HEK293 (cell line): ENCODE results near the gene LRBA.

ENCODE experiments used
- CTCF ChIA-PET: fragments of 350-600 bp; formaldehyde crosslinking; extraction: SDS; loops from one replicate; lab custom pipeline; 2021; ENCODE audit warnings: antibody characterized with exemption; lab: Yijun Ruan, JAX
- POLR2A ChIA-PET: fragments of 300-600 bp; formaldehyde crosslinking; extraction: SDS; loops from one replicate; lab custom pipeline; 2020; ENCODE audit warnings: antibody characterized with exemption, inconsistent platforms; lab: Yijun Ruan, JAX
- H3K27ac ChIP-seq: fragments of 200-500 bp; sonication (Bioruptor generic); 2 replicates; pipeline ENCODE4 v1.5.1; 2014; ENCODE audit warnings: low read depth, low read length, control low read depth, inconsistent platforms; ENCODE audit errors: extremely low read depth
- H3K36me3 ChIP-seq, 2 experiments: fragments of 200-500 bp in 1 of 2; sonication (Bioruptor generic) in 1 of 2; 1 replicate in 1 of 2; 2 replicates in 1 of 2; pipeline ENCODE4 v1.5.1; 2014 to 2017; ENCODE audit warnings: inconsistent platforms in 2 of 2, low read length in 2 of 2; ENCODE audit not compliant: control insufficient read depth in 2 of 2, insufficient read depth in 1 of 2
- H3K4me1 ChIP-seq: fragments of 200-500 bp; sonication (Bioruptor generic); 2 replicates; pipeline ENCODE4 v1.5.1; 2014; ENCODE audit warnings: mild to moderate bottlenecking, low read length, inconsistent platforms; ENCODE audit not compliant: control insufficient read depth, insufficient read depth
- H3K4me3 ChIP-seq: 2 replicates; pipeline ENCODE4 v1.5.1; 2011; ENCODE audit warnings: low read depth, mild to moderate bottlenecking, control low read depth, low read length, moderate library complexity
- H3K9me3 ChIP-seq: fragments of 200-500 bp; sonication (Bioruptor generic); 2 replicates; pipeline ENCODE4 v1.5.1; 2014; ENCODE audit warnings: low read depth, low read length, inconsistent platforms; ENCODE audit not compliant: control insufficient read depth, insufficient read depth
- EGR2 ChIP-seq: fragments of 450-650 bp; formaldehyde crosslinking; IDR thresholded peaks from 2 replicates; pipeline ENCODE4 v1.5.1; 2016; ENCODE audit warnings: low read depth, missing biosample characterization, missing genetic modification characterization
- FEZF1 ChIP-seq: fragments of 450-650 bp; formaldehyde crosslinking; IDR thresholded peaks from 2 replicates; pipeline ENCODE4 v1.5.1; 2016; ENCODE audit warnings: missing biosample characterization, missing genetic modification characterization
- KLF1 ChIP-seq: fragments of 450-650 bp; formaldehyde crosslinking; IDR thresholded peaks from 2 replicates; pipeline ENCODE4 v1.5.1; 2016; ENCODE audit warnings: missing biosample characterization, missing genetic modification characterization
- KLF7 ChIP-seq: fragments of 450-650 bp; formaldehyde crosslinking; IDR thresholded peaks from 2 replicates; pipeline ENCODE4 v1.5.1; 2016; ENCODE audit warnings: missing biosample characterization, missing genetic modification characterization, borderline replicate concordance
- MZF1 ChIP-seq: fragments of 450-650 bp; formaldehyde crosslinking; IDR thresholded peaks from 2 replicates; pipeline ENCODE4 v1.5.1; 2017; ENCODE audit warnings: missing biosample characterization, missing genetic modification characterization, borderline replicate concordance
- RBAK ChIP-seq: fragments of 450-650 bp; formaldehyde crosslinking; IDR thresholded peaks from 2 replicates; pipeline ENCODE4 v1.5.1; 2016; ENCODE audit warnings: missing biosample characterization, missing genetic modification characterization
- SETDB1 ChIP-seq: IDR thresholded peaks from one replicate; pipeline ENCODE4 v1.6.1; 2017; ENCODE audit warnings: mild to moderate bottlenecking, low read length, moderate library complexity, mixed read lengths; ENCODE audit not compliant: insufficient read length
- SP3 ChIP-seq: fragments of 450-650 bp; formaldehyde crosslinking; IDR thresholded peaks from 2 replicates; pipeline ENCODE4 v1.5.1; 2016; ENCODE audit warnings: missing biosample characterization, missing genetic modification characterization
- WT1 ChIP-seq: fragments of 450-650 bp; formaldehyde crosslinking; IDR thresholded peaks from 2 replicates; pipeline ENCODE4 v1.5.1; 2016; ENCODE audit warnings: missing biosample characterization, missing genetic modification characterization
- YY2 ChIP-seq: fragments of 450-650 bp; formaldehyde crosslinking; IDR thresholded peaks from 2 replicates; pipeline ENCODE4 v1.5.1; 2016; ENCODE audit warnings: missing biosample characterization, missing genetic modification characterization
- ZBTB48 ChIP-seq: fragments of 450-650 bp; formaldehyde crosslinking; IDR thresholded peaks from 2 replicates; pipeline ENCODE4 v1.5.1; 2016; ENCODE audit warnings: missing biosample characterization, missing genetic modification characterization
- ZIC2 ChIP-seq: fragments of 450-650 bp; formaldehyde crosslinking; IDR thresholded peaks from 2 replicates; pipeline ENCODE4 v1.5.1; 2016; ENCODE audit warnings: missing biosample characterization, missing genetic modification characterization
- ZNF112 ChIP-seq: fragments of 450-650 bp; formaldehyde crosslinking; IDR thresholded peaks from 2 replicates; pipeline ENCODE4 v1.5.0; 2017; ENCODE audit warnings: missing biosample characterization, missing genetic modification characterization
- ZNF121 ChIP-seq: fragments of 450-650 bp; formaldehyde crosslinking; IDR thresholded peaks from 2 replicates; pipeline ENCODE4 v1.5.1; 2016; ENCODE audit warnings: missing biosample characterization, missing genetic modification characterization
- ZNF146 ChIP-seq: fragments of 450-650 bp; formaldehyde crosslinking; IDR thresholded peaks from 2 replicates; pipeline ENCODE4 v1.5.1; 2016; ENCODE audit warnings: missing biosample characterization, missing genetic modification characterization
- ZNF157 ChIP-seq: fragments of 450-650 bp; formaldehyde crosslinking; IDR thresholded peaks from 2 replicates; pipeline ENCODE4 v1.5.1; 2016; ENCODE audit warnings: missing biosample characterization, missing genetic modification characterization
- ZNF214 ChIP-seq: fragments of 450-650 bp; formaldehyde crosslinking; IDR thresholded peaks from 2 replicates; pipeline ENCODE4 v1.5.1; 2017; ENCODE audit warnings: missing biosample characterization, mild to moderate bottlenecking, missing genetic modification characterization, borderline replicate concordance
- ZNF335 ChIP-seq: fragments of 450-650 bp; formaldehyde crosslinking; conservative IDR thresholded peaks from 2 replicates; pipeline ENCODE4 v1.5.1; 2016; ENCODE audit warnings: missing biosample characterization, missing genetic modification characterization
- ZNF416 ChIP-seq: fragments of 450-650 bp; formaldehyde crosslinking; IDR thresholded peaks from 2 replicates; pipeline ENCODE4 v1.5.1; 2016; ENCODE audit warnings: missing biosample characterization, missing genetic modification characterization
- ZNF530 ChIP-seq: fragments of 450-650 bp; formaldehyde crosslinking; IDR thresholded peaks from 2 replicates; pipeline ENCODE4 v1.5.1; 2016; ENCODE audit warnings: low read depth, missing biosample characterization, missing genetic modification characterization
- ZNF660 ChIP-seq: fragments of 450-650 bp; IDR thresholded peaks from 2 replicates; pipeline ENCODE4 v1.5.1; 2018; ENCODE audit warnings: missing biosample characterization, mild to moderate bottlenecking, missing genetic modification characterization
- ZNF664 ChIP-seq: fragments of 450-650 bp; formaldehyde crosslinking; IDR thresholded peaks from 2 replicates; pipeline ENCODE4 v1.5.1; 2016; ENCODE audit warnings: missing biosample characterization, missing genetic modification characterization
- ZNF701 ChIP-seq: fragments of 450-650 bp; formaldehyde crosslinking; IDR thresholded peaks from 2 replicates; pipeline ENCODE4 v1.5.1; 2016; ENCODE audit warnings: missing biosample characterization, missing genetic modification characterization
- ZXDB ChIP-seq: fragments of 450-650 bp; formaldehyde crosslinking; IDR thresholded peaks from 2 replicates; pipeline ENCODE4 v1.5.1; 2016; ENCODE audit warnings: missing biosample characterization, missing genetic modification characterization
- TF ChIP-seq, protein P1 (sequence below): fragments of 450-650 bp; formaldehyde crosslinking; IDR thresholded peaks from 2 replicates; pipeline ENCODE4 v1.5.1; 2016; ENCODE audit warnings: missing biosample characterization, missing genetic modification characterization
- TF ChIP-seq, protein P2 (sequence below): fragments of 450-650 bp; formaldehyde crosslinking; IDR thresholded peaks from 2 replicates; pipeline ENCODE4 v1.5.1; 2017; ENCODE audit warnings: missing biosample characterization, missing genetic modification characterization

Gene LRBA

DNA sequence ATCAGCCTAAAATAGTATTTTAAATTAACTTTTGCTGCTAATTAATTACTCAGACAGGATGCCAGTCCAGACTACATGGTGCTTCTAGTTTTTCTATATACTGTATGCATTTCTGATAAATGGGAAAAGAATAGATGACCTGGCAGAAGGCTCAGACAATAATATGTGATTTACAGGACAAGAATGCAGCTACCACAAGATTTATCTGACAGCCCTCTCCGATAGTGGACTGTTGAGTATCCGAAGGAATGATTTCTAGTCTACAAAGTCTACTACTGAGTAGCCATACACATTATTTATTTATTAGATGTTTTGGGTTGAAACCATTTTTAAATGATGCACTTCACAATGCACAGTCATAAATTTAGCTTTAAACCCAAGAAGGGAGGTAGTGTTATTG, 220.4 kb downstream of the LRBA start:
- Histone ChIP-seq H3K9me3 (no peaks in the 10 kb centered on the region), H3K4me3 (no peak overlapping the region), H3K4me1 (no peaks in the 10 kb centered on the region; the same call in 1 of the 2 replicates), H3K27ac (no peak overlapping the region), H3K36me3 (no peaks in the 10 kb centered on the region)
- POLR2A ChIA-PET, result no interaction called here
- CTCF ChIA-PET, result no interaction called here
- TF ChIP-seq, protein P1, sequence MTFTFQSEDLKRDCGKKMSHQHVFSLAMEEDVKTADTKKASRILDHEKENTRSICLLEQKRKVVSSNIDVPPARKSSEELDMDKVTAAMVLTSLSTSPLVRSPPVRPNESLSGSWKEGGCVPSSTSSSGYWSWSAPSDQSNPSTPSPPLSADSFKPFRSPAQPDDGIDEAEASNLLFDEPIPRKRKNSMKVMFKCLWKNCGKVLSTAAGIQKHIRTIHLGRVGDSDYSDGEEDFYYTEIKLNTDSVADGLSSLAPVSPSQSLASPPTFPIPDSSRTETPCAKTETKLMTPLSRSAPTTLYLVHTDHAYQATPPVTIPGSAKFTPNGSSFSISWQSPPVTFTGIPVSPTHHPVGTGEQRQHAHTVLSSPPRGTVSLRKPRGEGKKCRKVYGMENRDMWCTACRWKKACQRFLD (tag by site-specific recombination), result no peak
- TF ChIP-seq, all 188 proteins: peak for 0

DNA sequence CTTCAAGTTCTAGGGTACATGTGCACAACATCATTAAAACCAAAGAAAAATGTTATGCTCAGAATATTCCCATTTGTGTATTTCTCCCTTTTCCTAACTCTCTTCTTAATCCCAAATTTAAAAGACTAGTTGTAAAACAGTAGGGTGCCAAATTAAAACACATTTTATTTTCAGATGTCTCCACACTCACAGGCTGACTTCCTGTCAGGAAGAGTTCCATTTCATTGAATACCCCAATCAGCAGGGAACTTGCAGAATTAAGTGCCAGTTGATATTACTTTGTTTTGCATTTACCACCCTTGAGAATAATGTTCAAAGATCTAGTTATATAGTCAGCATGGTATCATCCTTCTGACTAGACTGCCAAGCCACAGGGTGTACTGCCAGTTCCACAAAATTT, 225.2 kb downstream of the LRBA start:
- Histone ChIP-seq H3K9me3 (no peaks in the 10 kb centered on the region), H3K27ac (no peak overlapping the region), H3K36me3 (no peaks in the 10 kb centered on the region), H3K4me1 (peaks cover 3% of the 10 kb centered on the region; the same call in 1 of the 2 replicates)
- CTCF ChIA-PET, result no interaction called here
- POLR2A ChIA-PET, result no interaction called here
- TF ChIP-seq ZNF664 (peak; percentile 2; the same call in 1 of the 2 replicates), ZIC2 (tag by site-specific recombination) (peak; percentile 62), ZNF416 (tag by site-specific recombination) (no peak), FEZF1 (peak; percentile 27; the same call in 1 of the 2 replicates)
- TF ChIP-seq, protein P2, sequence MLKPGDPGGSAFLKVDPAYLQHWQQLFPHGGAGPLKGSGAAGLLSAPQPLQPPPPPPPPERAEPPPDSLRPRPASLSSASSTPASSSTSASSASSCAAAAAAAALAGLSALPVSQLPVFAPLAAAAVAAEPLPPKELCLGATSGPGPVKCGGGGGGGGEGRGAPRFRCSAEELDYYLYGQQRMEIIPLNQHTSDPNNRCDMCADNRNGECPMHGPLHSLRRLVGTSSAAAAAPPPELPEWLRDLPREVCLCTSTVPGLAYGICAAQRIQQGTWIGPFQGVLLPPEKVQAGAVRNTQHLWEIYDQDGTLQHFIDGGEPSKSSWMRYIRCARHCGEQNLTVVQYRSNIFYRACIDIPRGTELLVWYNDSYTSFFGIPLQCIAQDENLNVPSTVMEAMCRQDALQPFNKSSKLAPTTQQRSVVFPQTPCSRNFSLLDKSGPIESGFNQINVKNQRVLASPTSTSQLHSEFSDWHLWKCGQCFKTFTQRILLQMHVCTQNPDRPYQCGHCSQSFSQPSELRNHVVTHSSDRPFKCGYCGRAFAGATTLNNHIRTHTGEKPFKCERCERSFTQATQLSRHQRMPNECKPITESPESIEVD (tag by site-specific recombination), result peak; percentile 84
- TF ChIP-seq, all 188 proteins: peak for 4
- no peak overlapping the region for H3K4me3 ChIP-seq

DNA sequence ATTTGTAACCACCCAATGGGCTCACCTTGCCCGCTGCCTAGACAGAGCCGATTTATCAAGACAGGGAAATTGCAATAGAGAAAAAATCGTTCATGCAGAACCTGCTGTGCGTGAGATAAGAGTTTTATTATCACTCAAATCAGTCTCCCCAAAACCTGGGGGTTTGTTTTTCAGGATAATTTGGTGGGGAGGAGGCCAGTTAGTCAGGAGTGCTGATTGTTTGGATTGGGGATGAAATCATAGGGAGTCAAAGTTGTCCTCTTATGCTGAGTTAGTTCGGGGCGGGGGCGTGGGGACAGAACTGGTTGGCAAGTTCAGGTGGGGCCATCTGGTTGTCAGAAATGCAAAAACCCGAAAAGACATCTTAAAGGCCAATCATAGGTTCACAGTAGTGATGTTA, 230.1 kb downstream of the LRBA start:
- POLR2A ChIA-PET, result no interaction called here
- TF ChIP-seq YY2 (tag by site-specific recombination), result no peak
- no peak for TF ChIP-seq ZNF335 (tag by site-specific recombination)
- TF ChIP-seq WT1, result peak; percentile 94
- 0 out of 2 replicates have a peak, but pooled peaks have one; percentile 27 for TF ChIP-seq KLF1 (tag by site-specific recombination)
- TF ChIP-seq SETDB1, result no peak
- TF ChIP-seq MZF1 (tag by site-specific recombination), result peak; percentile 27; the same call in 1 of the 2 replicates
- TF ChIP-seq ZNF146 (tag by site-specific recombination), result no peak
- TF ChIP-seq, all 188 proteins: peak for 3
- H3K27ac ChIP-seq, result no peak overlapping the region

DNA sequence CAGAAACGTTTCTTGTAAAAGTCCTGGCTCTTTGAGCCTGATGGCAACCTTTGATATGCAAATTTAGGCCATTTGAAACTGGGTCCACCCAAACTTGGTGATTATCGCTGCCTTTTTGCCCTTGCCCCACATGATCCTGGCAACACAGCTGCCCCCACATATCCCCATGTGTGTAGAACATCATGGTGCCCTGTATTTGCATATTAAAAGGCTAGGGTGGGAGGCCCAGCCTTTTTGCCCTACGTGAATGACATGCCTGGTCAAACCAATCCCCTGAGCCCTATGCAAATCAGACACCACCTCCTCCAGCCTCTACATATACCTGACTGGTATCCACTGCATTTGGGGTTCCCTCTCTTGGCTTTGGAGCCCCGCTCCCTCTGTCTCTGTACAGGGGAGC, 230.8 kb downstream of the LRBA start:
- Histone ChIP-seq H3K27ac (no peak overlapping the region), H3K9me3 (no peaks in the 10 kb centered on the region), H3K4me1 (peaks cover 25% of the 10 kb centered on the region), H3K36me3 (no peaks in the 10 kb centered on the region), H3K4me3 (no peak overlapping the region)
- POLR2A ChIA-PET, result interaction anchor here (0.7 kb wide), 1 partner anchor 398 kb away, joined by 3 read pairs; no protein-coding TSS in a partner anchor
- CTCF ChIA-PET, result no interaction called here
- TF ChIP-seq ZNF121 (tag by site-specific recombination) (no peak), ZNF660 (no peak), ZNF112 (tag by site-specific recombination) (no peak), ZNF157 (tag by site-specific recombination) (no peak), ZXDB (tag by site-specific recombination) (no peak), EGR2 (no peak), KLF7 (no peak), ZNF416 (tag by site-specific recombination) (no peak), SP3 (tag by site-specific recombination) (no peak), YY2 (tag by site-specific recombination) (no peak), ZBTB48 (no peak), ZNF701 (no peak), ZNF530 (tag by site-specific recombination) (no peak), WT1 (no peak), ZNF214 (tag by site-specific recombination) (no peak), RBAK (tag by site-specific recombination) (no peak)

More for the DNA sequence above, 230.1 kb downstream of the LRBA start:
- H3K36me3 ChIP-seq, result no peaks in the 10 kb centered on the region
- H3K9me3 ChIP-seq, result no peaks in the 10 kb centered on the region
- no peak overlapping the region for H3K4me3 ChIP-seq
- H3K4me1 ChIP-seq, result peaks cover 25% of the 10 kb centered on the region
- CTCF ChIA-PET, result no interaction called here
